ENCODE data around the gene AKR1C4.
"Not testable (repeated sequence)": the region's sequence is repeated elsewhere in the genome, so short reads cannot be mapped to it uniquely, and the experiment has no call there.

Gene AKR1C4

GRCh38 chr10:5196702-5197113 lies at the start of gene AKR1C4:
TSS of gene AKR1C4 (plus strand) at chr10:5196837. CDS start at chr10:5196868, 31 bp downstream.
- in situ Hi-C loops (cut with MboI; ENCODE audit: low sequenced_read_pairs), result no loop called here

GRCh38 chr10:5146920-5147254 lies 49.8 kb upstream of the AKR1C4 start:
- in situ Hi-C loops (cut with MboI; ENCODE audit: low sequenced_read_pairs), result no loop called here

GRCh38 chr10:5147255-5147980 lies 49.2 kb upstream of the AKR1C4 start:
- in situ Hi-C loops (cut with MboI; ENCODE audit: low sequenced_read_pairs), result no loop called here

- in situ Hi-C loops (cut with MboI; ENCODE audit: low sequenced_read_pairs), result no loop called here
Measured at GRCh38 chr10:5147981-5148677, 48.5 kb upstream of the AKR1C4 start.

- in situ Hi-C loops (cut with MboI; ENCODE audit: low sequenced_read_pairs), result no loop called here
Measured at GRCh38 chr10:5148678-5149032, 48.0 kb upstream of the AKR1C4 start.

- in situ Hi-C loops (cut with MboI; ENCODE audit: low sequenced_read_pairs), result no loop called here
Measured at GRCh38 chr10:5151076-5151475, 45.6 kb upstream of the AKR1C4 start.

- in situ Hi-C loops (cut with MboI; ENCODE audit: low sequenced_read_pairs), result no loop called here
Measured at GRCh38 chr10:5155951-5156350, 40.7 kb upstream of the AKR1C4 start.

GRCh38 chr10:5157501-5157900 lies 39.1 kb upstream of the AKR1C4 start:
- in situ Hi-C loops (cut with MboI; ENCODE audit: low sequenced_read_pairs), result no loop called here

GRCh38 chr10:5159126-5159525 lies 37.5 kb upstream of the AKR1C4 start:
- in situ Hi-C loops (cut with MboI; ENCODE audit: low sequenced_read_pairs), result no loop called here

GRCh38 chr10:5163487-5163886 lies 33.1 kb upstream of the AKR1C4 start:
- in situ Hi-C loops (cut with MboI; ENCODE audit: low sequenced_read_pairs), result no loop called here

- in situ Hi-C loops (cut with MboI; ENCODE audit: low sequenced_read_pairs), result no loop called here
Measured at GRCh38 chr10:5165738-5166137, 30.9 kb upstream of the AKR1C4 start.

GRCh38 chr10:5168897-5169420 lies 27.7 kb upstream of the AKR1C4 start:
- in situ Hi-C loops (cut with MboI; ENCODE audit: low sequenced_read_pairs), result no loop called here

GRCh38 chr10:5175581-5175980 lies 21.1 kb upstream of the AKR1C4 start:
- in situ Hi-C loops (cut with MboI; ENCODE audit: low sequenced_read_pairs), result not testable (repeated sequence)

- in situ Hi-C loops (cut with MboI; ENCODE audit: low sequenced_read_pairs), result not testable (repeated sequence)
Measured at GRCh38 chr10:5180503-5180902, 16.1 kb upstream of the AKR1C4 start.

- in situ Hi-C loops (cut with MboI; ENCODE audit: low sequenced_read_pairs), result no loop called here
Measured at GRCh38 chr10:5183923-5184322, 12.7 kb upstream of the AKR1C4 start.

GRCh38 chr10:5184987-5185775 lies 11.5 kb upstream of the AKR1C4 start, which contains the start of gene AKR1C8:
TSS of gene AKR1C8 (minus strand) at chr10:5185150. CDS start at chr10:5185104, 46 bp downstream.
- in situ Hi-C loops (cut with MboI; ENCODE audit: low sequenced_read_pairs), result no loop called here

GRCh38 chr10:5187867-5188266 lies 8.8 kb upstream of the AKR1C4 start:
- in situ Hi-C loops (cut with MboI; ENCODE audit: low sequenced_read_pairs), result no loop called here

GRCh38 chr10:5188358-5188757 lies 8.3 kb upstream of the AKR1C4 start:
- in situ Hi-C loops (cut with MboI; ENCODE audit: low sequenced_read_pairs), result no loop called here

- in situ Hi-C loops (cut with MboI; ENCODE audit: low sequenced_read_pairs), result no loop called here
Measured at GRCh38 chr10:5194431-5194830, 2.2 kb upstream of the AKR1C4 start.

GRCh38 chr10:5195727-5196374 lies 786 bp upstream of the AKR1C4 start:
- in situ Hi-C loops (cut with MboI; ENCODE audit: low sequenced_read_pairs), result no loop called here

GRCh38 chr10:5198386-5198785 lies 1.7 kb downstream of the AKR1C4 start:
- in situ Hi-C loops (cut with MboI; ENCODE audit: low sequenced_read_pairs), result no loop called here

All from hTERT RPE-1 (cell line).